Anterior cingulate cortex (tissue), 58 donors: ENCODE measurements around the gene MTG1.
"Not testable (repeated sequence)": the region's sequence is repeated elsewhere in the genome, so short reads cannot be mapped to it uniquely, and the experiment has no call there.

Experiments
- DNase-seq, 58 donors: peaks; one replicate each; lab custom pipeline; 2025; lab: John Stamatoyannopoulos, UW

Gene MTG1

DNA sequence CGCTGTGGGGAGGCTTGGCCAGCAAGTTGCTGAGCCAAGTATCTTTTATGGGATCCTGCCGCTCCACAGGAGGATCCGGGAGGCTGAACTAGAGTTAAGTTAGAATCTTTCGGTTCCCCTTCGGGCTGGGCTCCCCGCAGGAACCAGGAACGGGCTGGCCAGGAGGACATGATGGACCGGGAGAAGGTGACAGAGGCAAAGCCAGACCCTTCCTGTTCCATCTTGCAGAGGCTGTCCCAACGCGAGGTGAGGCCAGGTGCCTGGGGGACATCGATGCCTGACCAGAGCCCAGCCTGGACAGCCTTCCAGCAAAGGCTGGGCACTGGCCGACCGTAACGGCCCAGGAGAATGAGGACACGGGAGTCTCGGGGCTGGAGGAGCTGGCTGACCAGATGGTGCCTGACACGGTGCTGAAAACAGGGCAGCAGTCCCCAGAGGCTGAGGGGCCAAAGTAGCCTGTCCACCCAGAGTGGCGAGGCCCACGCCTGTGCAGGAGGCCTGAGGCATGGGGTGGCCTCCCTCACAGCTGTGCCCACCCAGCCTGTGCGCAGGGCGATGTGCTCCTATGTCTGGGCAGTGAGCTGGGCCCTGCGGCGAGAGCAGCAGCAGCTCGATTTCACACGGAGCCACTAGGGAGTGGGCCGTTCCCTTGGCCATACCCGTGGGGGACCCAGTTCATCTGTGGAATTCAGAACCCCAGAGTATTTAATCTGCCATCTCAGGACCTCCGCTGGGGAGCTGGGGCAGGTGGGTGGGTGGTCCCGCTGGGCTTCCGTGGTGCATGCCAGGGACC is 16.7 kb upstream of the MTG1 start:
- no peak for DNase-seq

DNA sequence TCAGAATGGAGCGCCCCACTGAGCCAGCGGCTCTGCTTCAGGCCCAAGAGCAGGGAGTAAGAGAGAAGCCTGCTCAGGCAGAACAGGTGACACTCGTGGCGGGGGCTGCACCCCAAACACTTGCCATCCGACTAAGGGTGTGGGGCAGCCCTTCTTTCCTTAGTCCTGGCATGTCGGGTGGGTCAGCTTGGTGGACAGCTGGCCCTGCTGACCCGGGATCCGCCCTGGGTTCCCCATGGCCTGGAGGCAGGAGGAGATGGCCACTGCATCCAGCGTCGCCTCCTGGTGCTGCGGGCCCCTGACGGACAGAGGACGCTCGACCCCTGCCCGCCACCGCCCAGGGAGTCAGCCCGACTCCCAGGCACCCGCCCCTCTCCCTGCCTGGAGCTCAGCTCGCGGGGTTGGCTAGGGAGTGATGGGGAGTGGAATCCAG is 16.1 kb upstream of the MTG1 start:
- no peak for DNase-seq

DNA sequence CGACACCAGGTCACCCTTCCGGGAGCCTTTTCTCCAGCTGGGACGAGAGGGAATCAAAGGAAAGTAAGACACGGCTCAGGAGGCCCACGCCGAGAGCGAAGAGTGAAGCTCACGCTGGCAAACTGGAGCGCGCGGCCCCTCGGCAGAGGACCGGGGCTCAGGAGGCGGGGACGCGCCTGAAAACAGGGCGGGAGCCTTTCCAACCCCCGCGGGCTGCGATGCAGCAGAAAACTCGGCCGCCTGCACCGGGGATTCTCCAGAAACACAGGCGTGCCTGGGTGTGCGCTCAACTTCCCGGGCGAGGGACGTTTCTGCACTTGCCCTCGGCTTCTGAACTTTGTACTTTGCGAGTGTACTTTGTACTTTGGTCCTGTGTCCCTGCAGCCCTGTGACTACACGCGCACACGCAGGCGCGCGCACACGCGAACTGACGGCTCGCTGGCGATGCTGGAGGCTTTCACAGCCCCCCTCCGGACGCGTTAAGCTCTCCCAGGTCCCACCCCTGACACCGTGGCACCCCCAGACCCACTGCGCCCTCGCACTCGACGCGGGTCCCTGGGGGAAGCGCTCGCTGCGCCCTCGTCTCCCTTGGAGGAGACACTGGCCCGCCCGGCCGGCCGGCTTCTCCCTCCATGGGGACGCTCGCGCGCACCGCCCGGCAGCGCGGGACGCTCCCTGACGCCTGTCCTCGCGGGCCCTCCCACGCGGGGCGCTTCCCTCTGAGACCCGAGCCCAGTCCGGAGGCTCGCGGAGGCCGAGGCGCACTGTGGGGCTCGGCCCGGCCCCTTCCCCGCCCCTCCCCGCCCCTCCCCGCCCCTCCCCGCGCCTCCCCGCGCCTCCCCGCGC is 15.5 kb upstream of the MTG1 start:
- DNase-seq: peak in 52 of 58 donors; percentile 27 to 83 (median 60)

DNA sequence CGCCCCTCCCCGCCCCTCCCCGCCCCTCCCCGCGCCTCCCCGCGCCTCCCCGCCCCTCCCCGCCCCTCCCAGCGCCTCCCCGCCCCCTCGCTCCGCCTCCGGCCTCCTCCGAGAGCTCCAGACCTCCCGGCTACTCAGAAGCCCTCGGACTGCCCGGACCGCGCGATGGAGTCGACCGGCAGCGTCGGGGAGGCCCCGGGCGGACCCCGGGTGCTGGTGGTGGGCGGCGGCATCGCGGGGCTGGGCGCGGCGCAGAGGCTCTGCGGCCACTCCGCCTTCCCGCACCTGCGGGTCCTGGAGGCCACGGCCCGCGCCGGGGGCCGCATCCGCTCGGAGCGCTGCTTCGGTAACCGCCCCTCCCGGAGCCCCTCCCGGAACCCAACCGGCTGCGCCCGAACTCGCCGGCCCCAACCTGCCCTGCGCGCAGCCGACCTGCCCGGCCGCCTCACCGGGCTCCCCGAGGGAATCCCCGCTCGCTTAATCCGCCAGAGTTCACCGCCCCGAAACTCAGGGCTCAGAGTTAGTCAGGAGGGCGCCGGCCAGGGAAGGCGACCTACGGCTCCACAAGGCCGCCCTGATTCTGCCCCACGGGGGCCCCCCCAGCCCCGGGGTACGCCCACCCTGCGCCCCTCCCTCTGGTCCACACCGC is 14.7 kb upstream of the MTG1 start, which contains the start of gene PAOX:
Gene PAOX, plus strand, starts transcription at position 111 of the 649 bp plus-strand sequence. Its CDS starts 55 bp downstream, at position 166.
- peak in 45 of 58 donors; percentile 16 to 75 (median 52) for DNase-seq

DNA sequence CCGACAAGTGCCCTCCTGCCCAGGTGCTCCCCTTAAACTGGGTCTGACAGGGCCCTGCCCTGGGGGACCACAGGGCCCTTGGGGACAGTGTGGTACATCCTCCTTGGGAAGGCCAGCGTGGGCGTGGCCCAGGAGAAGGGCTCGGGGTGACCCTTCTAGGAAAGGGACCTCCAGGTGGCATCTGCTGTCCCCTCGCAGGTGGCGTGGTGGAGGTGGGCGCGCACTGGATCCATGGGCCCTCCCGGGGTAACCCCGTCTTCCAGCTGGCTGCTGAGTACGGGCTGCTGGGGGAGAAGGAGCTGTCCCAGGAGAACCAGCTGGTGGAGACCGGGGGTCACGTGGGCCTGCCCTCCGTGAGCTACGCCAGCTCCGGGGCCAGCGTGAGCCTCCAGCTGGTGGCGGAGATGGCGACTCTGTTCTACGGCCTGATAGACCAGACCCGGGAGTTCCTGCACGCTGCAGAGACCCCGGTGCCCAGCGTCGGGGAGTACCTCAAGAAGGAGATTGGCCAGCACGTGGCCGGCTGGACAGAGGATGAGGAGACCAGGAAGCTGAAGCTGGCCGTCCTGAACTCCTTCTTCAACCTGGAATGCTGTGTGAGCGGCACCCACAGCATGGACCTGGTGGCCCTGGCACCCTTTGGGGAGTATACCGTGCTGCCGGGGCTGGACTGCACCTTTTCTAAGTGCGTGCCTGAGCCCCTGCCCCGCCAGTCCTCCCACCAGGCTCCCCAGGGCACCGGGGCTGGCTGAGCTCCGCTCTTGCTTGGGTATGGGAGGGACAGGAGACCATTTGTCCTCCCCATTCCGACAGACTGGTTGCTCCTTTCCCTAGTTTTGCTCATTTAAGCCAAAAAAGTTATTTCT is 13.9 kb upstream of the MTG1 start:
- peak in 25 of 58 donors; percentile 17 to 70 (median 42) for DNase-seq

DNA sequence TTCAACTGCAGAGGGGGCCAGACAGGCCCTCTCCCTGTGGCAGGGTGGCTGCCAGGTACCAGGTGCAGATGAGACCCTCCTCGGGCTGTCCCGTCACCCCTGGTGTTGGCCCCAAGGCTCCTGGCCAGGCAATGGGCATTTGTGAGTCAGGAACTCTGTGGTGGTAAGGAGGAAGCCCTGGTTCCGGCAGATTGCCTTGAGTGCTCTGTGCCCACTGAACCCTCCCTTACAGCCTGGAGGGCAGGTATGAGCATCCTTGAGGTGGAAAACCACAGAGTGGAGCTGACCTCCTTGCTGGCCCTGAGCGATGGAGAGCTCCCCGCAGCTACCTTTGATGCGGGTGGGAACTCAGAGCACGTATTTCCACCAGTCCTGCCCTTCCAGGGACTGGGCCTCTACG is 12.9 kb upstream of the MTG1 start:
- DNase-seq: no peak

DNA sequence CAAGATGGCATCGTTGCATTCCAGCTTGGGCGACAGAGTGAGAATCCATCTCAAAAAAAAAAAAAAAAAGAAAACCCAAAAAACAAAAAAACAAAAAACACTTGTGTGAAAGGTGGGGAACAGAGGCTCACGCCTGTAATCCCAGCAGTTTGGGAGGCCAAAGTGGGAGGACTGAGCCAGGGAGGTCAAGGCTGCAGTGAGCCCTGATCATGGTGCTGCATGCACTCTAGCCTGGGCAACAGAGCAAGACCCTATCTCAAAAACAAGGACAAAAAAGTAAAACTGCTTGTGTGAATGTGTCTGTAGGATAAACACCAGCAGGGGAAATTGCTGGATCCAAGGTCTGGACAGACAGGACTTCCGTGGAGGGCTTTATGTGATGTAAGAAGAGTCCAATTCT is 10.4 kb upstream of the MTG1 start:
- no peak for DNase-seq

DNA sequence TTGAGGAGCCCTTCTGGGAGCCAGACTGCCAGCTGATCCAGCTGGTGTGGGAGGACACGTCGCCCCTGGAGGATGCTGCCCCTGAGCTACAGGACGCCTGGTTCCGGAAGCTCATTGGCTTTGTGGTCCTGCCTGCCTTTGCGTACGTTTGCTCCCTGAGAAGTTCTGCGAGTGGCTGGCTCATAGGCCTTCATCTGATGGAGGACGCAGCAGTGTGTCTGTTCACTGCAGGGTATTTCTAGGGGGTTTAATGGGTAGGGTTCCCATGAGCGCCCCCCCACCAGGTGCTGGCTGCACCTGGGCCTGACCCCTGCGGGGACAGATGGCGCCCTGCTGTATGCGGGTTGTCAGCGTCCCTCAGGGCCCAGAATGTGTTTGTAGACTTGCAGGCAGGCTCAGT is 9.9 kb upstream of the MTG1 start:
- no peak for DNase-seq

DNA sequence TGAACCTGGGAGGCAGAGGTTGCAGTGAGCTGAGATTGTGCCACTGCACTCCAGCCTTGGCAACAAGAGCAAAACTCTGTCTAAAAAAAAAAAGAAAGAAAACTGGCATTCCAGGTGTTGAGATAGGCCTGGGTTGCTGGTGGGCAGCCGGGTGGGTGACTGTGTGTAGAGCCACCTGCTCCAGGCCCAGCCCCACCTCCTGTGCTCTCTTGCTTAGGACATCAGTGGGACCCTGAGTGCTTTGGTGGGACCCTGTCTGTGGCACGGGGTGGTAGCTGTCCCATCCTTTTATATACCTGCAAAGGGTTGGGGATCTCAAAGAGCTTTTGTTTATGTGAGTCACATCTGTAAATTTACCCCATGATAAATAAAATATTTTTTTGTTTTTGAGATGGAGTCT is 8.7 kb upstream of the MTG1 start:
- DNase-seq: no peak

DNA sequence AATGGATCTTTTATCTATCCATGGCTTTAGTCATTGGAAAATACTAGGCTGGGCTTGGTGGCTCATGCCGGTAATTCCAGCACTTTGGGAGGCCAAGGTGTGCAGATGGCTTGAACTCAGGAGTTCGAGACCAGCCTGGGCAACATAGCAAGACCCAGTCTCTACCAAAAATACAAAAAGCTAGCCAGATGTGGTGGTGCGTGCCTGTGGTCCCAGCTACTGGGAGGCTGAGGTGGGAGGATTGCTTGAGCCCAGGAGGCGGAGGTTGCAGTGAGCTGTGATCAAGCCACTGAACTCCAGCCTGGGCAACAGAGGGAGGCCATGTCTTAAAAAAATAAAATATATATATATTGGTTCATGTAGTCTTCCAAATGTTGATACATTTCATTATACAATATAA is 7.0 kb upstream of the MTG1 start:
- not testable (repeated sequence) for DNase-seq

DNA sequence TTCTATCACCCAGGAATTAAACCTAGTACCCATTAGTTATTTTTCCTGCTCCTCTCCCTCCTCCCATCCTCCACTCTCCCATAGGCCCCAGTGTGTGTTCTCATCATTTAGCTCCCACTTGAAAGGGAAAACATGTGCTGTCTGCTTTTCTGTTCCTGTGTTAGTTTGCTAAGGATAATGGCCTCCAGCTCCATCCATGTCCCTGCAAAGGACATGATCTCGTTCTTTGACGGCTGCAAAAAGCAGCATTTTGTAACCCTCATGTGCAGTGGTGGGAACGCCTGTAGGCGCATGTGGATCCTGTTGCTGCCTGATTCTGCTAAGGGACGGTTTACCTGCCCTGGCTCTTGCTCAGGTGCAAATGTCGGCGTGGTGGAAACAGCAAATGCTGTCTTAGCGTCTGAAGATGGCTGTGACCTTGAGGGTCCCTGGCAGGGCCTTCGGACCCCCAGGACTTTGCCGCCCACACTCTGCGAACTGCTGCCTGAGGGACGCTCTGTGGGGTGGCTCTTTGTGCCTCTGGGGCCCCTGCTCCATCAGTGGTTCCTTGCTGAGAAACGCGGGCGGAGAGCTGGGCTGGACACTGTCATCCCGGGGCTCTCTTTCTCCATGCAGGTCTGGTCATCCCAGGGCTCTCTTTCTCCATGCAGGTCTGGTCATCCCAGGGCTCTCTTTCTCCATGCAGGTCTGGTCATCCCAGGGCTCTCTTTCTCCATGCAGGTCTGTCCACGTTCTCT is 5.6 kb upstream of the MTG1 start:
- peak in 1 of 58 donors; percentile 10 for DNase-seq

DNA sequence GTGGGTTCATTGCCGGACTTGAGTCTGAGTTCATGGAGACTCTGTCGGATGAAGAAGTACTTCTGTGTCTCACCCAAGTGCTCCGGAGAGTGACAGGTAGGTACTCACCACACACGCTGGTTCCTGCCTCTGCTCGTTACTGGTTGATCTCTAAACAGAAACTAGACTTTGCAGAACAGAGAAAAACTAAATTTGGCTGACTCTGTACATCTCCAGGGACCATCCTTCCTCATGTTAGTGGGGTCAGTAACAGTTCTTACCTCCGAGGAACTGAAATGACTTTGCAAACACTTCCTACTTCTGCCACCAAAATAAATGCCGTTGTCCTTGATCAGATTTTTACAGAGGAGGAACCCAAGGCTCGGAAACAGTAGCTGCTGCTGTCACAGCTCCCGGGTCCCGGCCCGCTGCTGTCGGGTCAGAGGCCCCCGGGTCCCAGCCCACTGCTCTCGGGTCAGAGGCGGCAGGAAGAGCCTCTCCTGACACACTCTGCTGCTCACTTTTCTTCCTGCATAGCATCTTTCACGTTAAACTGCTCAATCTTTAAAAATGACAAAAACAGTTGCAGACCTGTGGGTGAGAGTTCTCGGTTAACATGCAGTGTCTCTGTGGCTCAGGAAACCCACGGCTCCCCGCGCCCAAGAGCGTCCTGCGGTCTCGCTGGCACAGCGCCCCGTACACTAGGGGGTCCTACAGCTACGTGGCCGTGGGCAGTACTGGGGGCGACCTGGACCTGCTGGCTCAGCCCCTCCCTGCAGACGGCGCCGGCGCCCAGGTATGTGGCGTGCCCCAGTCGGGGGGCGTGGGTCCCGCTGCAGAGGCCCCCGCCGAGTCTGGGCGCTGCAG is 4.8 kb upstream of the MTG1 start:
- no peak for DNase-seq

DNA sequence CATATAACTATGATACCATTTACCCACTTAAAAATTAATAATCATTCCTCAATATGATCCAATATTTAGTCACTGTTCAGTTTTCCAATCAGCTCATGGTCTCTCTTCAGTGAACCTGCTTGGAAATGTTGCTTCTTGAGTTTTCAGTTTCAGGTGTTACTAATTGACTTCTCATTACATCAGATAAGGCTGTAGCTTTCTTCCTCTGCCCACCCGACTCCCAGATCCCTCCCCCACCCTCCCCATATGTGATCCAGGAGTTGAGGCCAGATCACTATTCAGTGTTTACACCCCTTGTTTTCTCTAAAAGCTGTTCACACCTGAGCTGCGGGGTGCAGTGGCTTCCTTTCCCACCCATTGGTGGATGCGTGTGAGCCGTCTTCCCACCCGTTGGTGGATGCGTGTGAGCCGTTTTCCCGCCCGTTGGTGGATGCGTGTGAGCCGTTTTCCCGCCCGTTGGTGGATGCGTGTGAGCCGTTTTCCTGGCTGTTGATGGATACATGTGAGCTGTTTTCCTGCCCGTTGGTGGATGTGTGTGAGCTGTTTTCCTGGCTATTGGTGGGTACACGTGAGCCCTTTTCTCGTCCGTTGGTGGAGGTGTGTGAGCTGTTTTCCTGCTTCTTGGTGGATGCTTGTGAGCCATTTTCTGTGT is 3.2 kb upstream of the MTG1 start:
- no peak for DNase-seq

DNA sequence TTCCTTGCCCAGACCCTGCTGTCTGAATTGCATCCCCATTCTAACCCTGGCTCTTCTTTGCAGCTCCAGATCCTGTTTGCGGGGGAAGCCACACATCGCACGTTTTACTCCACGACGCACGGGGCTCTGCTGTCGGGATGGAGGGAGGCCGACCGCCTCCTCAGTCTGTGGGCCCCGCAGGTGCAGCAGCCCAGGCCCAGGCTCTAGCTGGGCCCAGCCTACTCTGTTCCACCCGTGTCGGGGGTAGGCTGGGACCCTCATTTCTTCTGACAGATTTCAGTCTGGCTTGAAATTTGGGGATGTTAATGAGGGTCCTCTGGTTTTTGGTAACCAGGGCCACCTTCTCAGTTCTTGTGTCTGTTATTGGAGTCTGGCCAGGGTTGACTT is 2.7 kb upstream of the MTG1 start:
- no peak for DNase-seq

DNA sequence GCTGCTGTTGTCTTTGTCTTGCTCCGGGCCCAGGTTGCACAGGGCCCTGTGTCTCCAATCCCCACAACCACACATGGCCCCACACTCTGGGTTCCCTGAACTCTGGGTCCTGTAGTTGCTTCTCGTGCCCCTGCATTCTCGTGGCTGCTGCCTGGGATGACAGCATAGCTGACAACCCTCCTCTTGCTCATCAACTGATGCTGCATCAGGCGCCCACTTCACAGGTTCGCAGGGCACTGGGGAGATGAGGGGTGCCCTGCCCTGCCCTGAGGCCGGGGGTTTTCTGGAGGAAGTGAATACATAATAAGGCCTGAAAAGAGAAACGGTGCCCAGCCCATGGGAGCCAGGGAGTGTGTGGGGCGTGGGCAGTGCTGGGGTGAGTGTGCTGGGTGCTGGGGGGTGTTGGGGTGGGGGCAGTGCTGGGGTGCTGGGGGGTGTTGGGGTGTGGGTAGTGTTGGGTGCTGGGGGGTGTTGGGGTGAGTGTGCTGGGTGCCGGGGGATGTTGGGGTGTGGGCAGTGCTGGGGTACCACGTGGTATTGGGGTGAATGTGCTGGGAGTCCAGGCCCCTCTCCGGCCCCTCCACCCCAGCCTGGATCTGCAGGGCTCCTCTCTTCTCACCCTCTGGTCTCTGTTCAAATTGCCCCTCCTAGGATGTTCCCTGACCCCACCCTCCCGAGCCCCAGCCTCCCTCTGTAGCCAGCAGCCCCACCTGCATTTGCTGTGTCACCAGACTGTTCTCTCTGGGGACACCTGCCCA is 2.0 kb upstream of the MTG1 start:
- DNase-seq: no peak

DNA sequence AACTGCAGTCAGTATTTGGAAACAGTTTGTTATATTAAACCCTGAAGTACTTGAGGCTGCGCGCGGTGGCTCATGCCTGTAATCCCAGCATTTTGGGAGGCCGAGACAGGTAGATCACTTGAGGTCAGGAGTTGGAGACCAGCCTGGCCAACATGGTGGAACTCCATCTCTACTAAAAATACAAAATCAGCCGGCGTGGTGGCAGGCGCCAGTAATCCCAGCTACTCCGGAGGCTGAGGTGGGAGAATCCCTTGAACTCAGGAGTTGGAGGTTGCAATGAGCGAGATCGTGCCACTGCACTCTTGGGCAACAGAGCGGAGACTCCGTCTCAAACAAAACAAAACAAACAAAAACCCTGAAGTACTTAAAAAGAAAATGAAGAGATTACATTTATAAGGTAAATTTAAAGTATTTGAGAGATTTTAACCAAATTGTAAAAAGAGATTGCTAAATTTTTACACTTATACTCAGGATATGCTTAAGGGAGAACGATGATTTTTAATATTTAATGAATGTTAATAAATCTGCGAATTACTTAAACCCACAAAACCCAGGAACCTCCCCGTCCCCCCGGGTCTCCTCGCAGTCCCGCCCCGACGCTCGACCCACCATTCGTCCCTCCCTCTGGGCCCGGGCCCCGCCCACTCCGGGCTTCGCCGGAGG is 425 bp upstream of the MTG1 start:
- DNase-seq: no peak

DNA sequence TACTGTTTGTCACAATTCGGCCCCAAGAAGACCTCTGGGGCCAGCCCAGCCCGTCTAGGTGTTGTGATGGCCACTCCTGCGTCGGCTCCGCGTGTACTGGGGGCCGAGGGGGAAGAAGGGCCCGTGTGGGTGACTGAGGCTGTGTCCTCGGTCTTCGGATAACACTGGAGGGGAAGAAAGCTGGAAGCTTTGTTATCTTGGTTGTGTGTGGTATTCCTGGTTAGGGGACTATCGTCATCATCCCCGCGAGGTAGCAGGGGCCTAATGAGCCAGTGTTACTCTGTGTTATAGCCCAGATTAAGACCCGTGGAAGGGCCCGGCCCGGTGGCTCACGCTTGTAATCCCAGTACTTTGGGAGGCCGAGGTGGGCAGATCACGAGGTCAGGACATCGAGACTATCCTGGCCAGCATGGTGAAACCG is 854 bp downstream of the MTG1 start:
- no peak for DNase-seq
